CD4-positive, alpha-beta T cell treated with Interleukin-6 for 4 hours (primary cell): ENCODE measurements around the gene KRTAP1-4.
"Not testable (repeated sequence)": the region's sequence is repeated elsewhere in the genome, so short reads cannot be mapped to it uniquely, and the experiment has no call there.

ENCODE experiments used
- DNase-seq: peaks from one replicate; pipeline ENCODE4 v3.0.0-alpha.2; 2020; ENCODE audit warnings: mixed read lengths

Gene KRTAP1-4

GRCh38 chr17:41029633-41030245 lies at the start of gene KRTAP1-4:
Gene KRTAP1-4, minus strand, starts transcription at chr17:41030195. Its CDS starts 117 bp downstream, at chr17:41030078.
- DNase-seq, result no peak

GRCh38 chr17:41076788-41077187 lies 46.8 kb upstream of the KRTAP1-4 start:
- DNase-seq, result no peak

GRCh38 chr17:41073676-41074075 lies 43.7 kb upstream of the KRTAP1-4 start:
- DNase-seq, result no peak

GRCh38 chr17:41071606-41072360 lies 41.8 kb upstream of the KRTAP1-4 start:
- no peak for DNase-seq

- DNase-seq, result no peak
Observed at GRCh38 chr17:41069031-41069430, 39.0 kb upstream of the KRTAP1-4 start.

GRCh38 chr17:41067281-41067680 lies 37.3 kb upstream of the KRTAP1-4 start:
- DNase-seq, result no peak

- DNase-seq, result no peak
Observed at GRCh38 chr17:41065829-41066624, 36.0 kb upstream of the KRTAP1-4 start, which contains the start of gene KRTAP2-4. Gene KRTAP2-4, minus strand, starts transcription at chr17:41065879. Its CDS starts 34 bp downstream, at chr17:41065845.

GRCh38 chr17:41065016-41065689 lies 35.2 kb upstream of the KRTAP1-4 start:
- DNase-seq, result not testable (repeated sequence)

GRCh38 chr17:41064301-41064700 lies 34.3 kb upstream of the KRTAP1-4 start:
- no peak for DNase-seq

GRCh38 chr17:41063449-41063848 lies 33.5 kb upstream of the KRTAP1-4 start:
- DNase-seq, result no peak

- no peak for DNase-seq
Observed at GRCh38 chr17:41061964-41062363, 32.0 kb upstream of the KRTAP1-4 start.

GRCh38 chr17:41060052-41060604 lies 30.1 kb upstream of the KRTAP1-4 start, which contains the start of gene KRTAP2-3:
Gene KRTAP2-3, minus strand, starts transcription at chr17:41060114. Its CDS starts 64 bp downstream, at chr17:41060050.
- DNase-seq, result no peak

GRCh38 chr17:41059276-41060051 lies 29.5 kb upstream of the KRTAP1-4 start:
- DNase-seq, result not testable (repeated sequence)

GRCh38 chr17:41058741-41059140 lies 28.7 kb upstream of the KRTAP1-4 start:
- no peak for DNase-seq

GRCh38 chr17:41057547-41057946 lies 27.6 kb upstream of the KRTAP1-4 start:
- no peak for DNase-seq

GRCh38 chr17:41055130-41055529 lies 25.1 kb upstream of the KRTAP1-4 start, which contains the start of gene KRTAP2-2:
Gene KRTAP2-2, minus strand, starts transcription at chr17:41055230. Its CDS starts 19 bp downstream, at chr17:41055211.
- not testable (repeated sequence) for DNase-seq

- DNase-seq, result not testable (repeated sequence)
Observed at GRCh38 chr17:41054556-41054955, 24.6 kb upstream of the KRTAP1-4 start.

GRCh38 chr17:41054025-41054424 lies 24.0 kb upstream of the KRTAP1-4 start:
- DNase-seq, result no peak

- no peak for DNase-seq
Observed at GRCh38 chr17:41052566-41052965, 22.6 kb upstream of the KRTAP1-4 start.

- no peak for DNase-seq
Observed at GRCh38 chr17:41049110-41049509, 19.1 kb upstream of the KRTAP1-4 start.

GRCh38 chr17:41048441-41048840 lies 18.4 kb upstream of the KRTAP1-4 start:
- DNase-seq, result no peak
